CD4-positive, alpha-beta T cell treated with Interleukin-6 for 4 hours (primary cell): ENCODE results near the gene SHB.

Source experiments
- DNase-seq: peaks from one replicate; pipeline ENCODE4 v3.0.0-alpha.2; 2020; ENCODE audit warnings: mixed read lengths

SHB gene

GRCh38 chr9:37926737-37927118 lies 142.3 kb downstream of the SHB start:
- DNase-seq, result no peak

GRCh38 chr9:37925786-37926736 lies 143.0 kb downstream of the SHB start:
- DNase-seq, result no peak

DNA sequence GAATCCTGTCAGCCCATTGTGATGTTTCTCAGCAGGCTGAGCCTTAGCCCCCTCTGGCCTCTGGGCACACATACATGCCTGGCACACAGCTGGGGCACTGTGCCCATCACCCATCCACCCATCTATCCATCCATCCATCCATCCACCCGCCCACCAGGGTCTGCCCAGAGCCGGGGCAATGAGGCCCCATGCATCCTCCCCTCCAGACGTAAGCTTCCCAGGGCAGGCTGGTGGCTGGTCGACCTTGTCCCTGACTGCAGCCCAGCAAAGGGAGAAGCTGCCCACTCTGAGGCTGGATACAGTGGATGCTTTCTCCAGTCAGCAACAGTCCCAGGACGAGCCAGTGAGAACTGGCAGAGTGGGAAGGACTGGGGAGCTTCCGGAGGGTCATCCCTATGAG lies 144.0 kb downstream of the SHB start:
- no peak for DNase-seq

GRCh38 chr9:37924538-37924937 lies 144.5 kb downstream of the SHB start:
- no peak for DNase-seq

DNA sequence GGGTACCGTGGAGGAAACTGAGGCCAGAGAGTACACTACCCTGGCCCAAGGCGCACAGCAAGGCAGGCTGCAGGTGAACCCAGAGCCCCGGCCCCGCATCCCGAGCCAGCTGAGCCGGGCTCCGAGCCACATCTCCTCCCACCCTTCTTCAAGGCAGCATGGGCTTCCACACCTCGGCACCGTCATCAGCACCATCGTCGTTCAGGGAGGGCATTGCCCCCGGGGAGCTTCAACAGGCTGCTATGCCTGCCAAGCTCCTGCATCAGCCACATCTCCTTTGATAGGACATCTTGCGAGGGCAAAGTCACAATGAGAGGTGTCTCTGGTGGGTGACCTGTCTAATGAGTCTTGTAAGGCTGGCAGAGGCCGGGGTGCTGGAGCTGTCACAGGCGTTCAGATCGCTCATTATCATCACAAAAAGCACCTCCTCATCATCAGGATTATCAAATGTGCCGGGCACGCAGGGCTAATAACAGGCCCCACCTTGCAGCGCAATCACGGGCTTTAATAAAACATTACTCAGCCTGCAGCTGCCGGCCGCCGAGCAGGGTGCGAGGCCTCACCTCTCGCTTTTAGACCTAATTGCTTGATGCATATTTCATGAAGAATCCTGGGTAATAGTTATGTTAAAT lies 145.1 kb downstream of the SHB start:
- DNase-seq, result no peak

DNA sequence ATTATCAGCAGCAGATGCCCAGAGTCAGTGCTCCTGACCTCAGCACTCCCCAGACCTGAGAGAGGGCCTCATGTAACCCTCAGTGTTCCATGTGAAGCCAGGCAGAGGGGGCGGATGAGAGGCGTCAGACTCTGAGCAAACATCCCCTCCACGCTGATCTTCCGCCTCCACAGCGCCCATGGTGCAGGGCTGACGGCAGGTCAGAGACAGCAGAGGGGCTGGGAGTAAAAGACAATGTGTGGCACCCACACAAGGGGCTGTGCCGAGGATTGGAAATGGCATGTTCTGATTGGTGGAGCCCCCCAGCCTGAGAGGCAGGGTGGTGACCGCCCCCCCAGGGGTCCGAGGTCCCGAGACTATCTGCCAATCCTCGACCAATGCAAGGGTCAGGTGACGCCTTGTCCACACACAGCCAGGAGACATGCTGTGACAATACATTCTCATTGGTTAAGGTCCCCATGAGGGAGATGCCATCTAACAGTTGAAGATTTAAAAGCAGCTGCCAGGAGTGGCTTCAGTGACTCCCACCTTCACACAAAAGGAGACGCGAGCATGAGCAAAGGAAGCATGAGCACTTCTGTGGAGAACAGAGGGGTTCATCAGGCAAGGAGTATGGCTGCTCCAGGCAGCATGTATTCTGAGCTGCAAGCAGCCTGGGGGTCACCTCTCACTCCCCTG lies 145.8 kb downstream of the SHB start:
- no peak for DNase-seq

- DNase-seq, result no peak
Measured at GRCh38 chr9:37922363-37923117, 146.5 kb downstream of the SHB start.

- DNase-seq, result no peak
Measured at GRCh38 chr9:37921546-37922300, 147.3 kb downstream of the SHB start.

DNA sequence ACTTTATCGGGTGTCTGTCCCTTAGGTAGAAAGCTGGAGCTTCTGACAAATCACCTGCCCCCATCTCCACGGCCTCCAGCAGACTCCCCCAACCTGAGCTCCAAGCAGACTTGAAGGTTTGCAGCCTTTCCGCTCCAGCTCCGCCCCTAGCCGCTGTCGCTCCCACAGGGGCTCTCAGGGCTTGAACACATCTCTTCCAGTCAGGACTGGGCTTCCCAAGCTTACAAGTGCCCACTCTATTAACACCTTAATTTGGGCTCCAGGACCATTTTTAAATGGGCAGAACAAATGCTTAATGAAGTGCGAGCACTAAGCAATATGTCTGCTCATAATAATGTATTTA lies 147.9 kb downstream of the SHB start:
- DNase-seq, result no peak

- peak; percentile 10 for DNase-seq
Measured at GRCh38 chr9:37920471-37921167, 148.4 kb downstream of the SHB start.

- no peak for DNase-seq
Measured at GRCh38 chr9:37919956-37920335, 149.1 kb downstream of the SHB start.

GRCh38 chr9:37919246-37919955 lies 149.6 kb downstream of the SHB start:
- DNase-seq, result no peak

DNA sequence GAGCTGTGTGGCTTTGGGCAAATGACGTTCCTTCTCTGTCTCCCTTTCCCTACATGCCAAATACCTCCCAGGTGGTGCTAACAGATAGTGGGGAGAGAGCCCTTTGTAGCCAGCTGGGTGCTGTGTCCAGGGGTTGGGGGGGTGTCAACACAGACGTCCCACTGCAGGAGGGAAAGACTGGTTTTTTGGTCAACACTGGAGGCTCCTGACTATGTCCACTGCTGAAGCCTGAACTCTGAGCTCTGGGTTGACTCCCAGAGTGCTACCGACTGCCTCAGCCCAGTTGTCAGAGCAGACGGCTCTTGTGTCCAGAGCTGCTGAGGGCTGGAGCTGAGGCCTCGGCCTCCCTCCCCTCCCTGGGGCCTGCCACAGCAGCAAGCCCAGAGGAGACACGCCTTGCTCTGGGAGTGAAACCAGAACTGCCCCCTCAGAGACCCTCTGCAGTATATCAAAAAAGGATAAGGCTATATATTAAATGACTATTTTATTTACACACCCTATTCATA lies 150.3 kb downstream of the SHB start:
- no peak for DNase-seq

DNA sequence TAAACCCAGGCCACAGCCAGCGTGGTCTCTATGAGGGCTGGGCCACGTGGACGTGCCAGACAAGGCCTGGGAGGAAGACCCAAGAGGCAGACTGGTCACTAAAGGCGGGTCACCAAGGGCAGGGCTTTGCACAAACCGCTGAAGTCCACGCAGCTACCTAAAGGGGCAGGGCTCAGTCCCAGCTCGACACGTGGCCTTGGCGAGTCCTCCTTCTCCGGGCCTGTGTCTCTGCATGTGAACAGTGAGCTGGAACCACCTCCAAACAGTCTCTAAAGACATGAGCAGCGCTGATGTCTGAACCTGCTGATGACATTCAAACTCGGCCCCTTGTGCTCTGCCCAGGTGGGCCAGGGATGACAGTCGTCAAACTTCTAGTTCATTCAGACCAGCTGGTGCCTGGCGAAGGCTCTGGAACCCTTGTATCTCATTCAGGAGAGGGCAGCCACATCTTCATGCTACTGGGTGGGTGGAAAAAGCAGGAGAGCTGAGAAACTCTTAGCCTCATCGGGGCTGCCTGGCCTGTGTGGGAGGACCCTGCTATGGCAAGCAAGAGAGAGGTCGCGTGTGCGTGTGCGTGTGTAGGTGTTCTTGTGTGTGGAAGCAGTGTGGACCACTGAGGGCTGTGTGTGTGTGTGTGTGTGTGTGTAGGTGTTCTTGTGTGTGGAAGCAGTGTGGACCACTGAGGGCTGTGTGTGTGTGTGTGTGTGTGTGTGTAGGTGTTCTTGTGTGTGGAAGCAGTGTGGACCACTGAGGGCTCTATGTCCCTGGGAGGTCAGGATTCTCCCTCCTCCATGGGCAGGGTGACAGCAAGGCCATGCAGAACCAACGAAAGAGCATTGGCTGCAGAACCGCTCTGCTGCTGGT lies 151.0 kb downstream of the SHB start:
- no peak for DNase-seq

- no peak for DNase-seq
Measured at GRCh38 chr9:37917313-37917731, 151.7 kb downstream of the SHB start.

- DNase-seq, result no peak
Measured at GRCh38 chr9:37916471-37917312, 152.3 kb downstream of the SHB start.

DNA sequence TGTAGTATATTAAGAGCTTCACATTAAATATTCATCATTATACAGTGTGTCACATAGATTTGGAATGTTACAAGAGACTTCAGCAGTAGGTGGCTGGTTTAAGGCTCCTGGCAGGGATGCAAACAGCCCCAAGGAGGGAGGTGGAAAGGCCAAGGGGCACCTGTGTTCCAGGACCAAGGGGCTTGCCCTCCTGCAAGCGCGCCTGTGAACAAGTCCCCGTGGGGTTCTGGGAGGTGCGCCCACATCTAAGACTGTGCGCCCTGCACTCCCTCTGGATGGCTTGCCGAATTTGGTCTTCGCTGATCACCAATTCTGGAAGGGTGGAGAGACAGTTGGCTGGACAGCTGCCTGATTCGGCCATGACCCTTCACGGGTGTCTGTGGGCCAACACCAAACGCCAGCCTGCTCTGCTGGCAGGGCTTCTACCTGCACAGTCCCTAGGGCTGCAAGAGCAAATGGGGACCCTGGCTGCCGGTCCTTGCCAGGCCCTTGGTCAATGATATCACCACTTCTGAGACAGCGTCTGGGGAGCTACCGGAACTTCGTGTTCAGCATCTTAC lies 153.0 kb downstream of the SHB start:
- no peak for DNase-seq

DNA sequence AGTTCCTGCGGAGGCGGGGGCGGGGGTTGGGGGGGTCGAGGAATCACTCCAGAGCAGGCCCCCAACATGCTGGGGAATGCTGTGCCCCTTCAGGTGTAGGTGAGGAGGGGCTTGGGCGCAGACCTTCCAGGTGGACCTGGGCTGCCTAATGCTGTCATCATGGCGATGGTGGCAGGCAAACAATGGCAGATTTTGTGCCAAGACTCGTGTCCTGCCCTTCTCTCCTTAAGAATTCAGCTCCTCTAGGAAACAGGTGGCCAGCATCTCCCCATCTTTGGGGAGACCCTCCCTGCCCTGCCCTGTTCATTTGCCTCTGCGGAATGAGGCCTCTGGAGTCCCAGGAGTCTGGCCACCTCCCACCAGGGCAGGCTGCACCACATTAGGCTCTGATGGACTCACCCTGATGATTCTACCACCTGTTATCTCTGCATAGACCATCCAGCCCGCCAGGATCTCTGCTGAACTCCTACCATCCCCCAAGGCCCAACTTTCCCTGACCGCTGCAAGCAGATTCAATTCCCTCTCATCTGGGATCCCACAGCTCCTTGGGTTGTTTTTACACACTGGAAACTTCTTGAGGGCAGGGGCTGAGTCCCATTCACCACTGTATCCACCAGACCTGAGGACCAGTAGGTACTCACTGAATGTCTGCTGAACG lies 154.2 kb downstream of the SHB start:
- DNase-seq, result no peak
